GM18951 (cell line): ENCODE measurements around the gene ARFGEF3.

ENCODE experiments used
- POLR2A ChIP-seq: IDR thresholded peaks from 4 replicates; pipeline ENCODE4 v1.6.1; 2011; ENCODE audit warnings: mild to moderate bottlenecking; ENCODE audit not compliant: insufficient read length, insufficient read depth; ENCODE audit errors: extremely low read depth
- in situ Hi-C: fragments of 300-500 bp; cut with MboI; formaldehyde crosslinking; loops from one replicate; pipeline ENCODE4 v1.12.0; 2022; ENCODE audit warnings: low sequenced_read_pairs, mixed read lengths, inconsistent platforms; ENCODE audit not compliant: unreplicated experiment

Gene ARFGEF3

GRCh38 chr6:138229072-138229471 lies 67.3 kb downstream of the ARFGEF3 start:
- in situ Hi-C loops = no loop called here
- TF ChIP-seq POLR2A = no peak

- TF ChIP-seq POLR2A = no peak
- in situ Hi-C loops = no loop called here
Measured at GRCh38 chr6:138229663-138230179, 68.0 kb downstream of the ARFGEF3 start.

DNA sequence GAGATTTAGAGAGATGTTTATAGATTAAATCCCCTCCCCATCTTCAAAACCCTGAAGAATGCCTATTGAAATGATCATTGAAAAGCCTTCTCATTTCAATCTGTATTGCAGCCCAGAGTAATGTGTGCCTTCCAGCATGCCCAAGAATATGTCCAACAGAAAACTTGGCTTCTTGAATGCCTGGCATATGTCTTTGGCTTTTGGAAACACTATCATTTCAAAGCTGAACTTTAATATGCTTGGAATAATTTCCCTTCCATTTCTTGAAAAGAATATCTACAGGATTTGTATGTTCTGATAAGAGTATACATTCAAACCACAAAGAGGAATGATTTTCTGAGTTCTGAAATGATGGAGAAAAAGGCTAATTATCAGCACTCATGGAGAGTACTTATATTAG lies 68.5 kb downstream of the ARFGEF3 start:
- no peak for TF ChIP-seq POLR2A
- in situ Hi-C loops = no loop called here

- in situ Hi-C loops = no loop called here
Measured at GRCh38 chr6:138230759-138231380, 69.1 kb downstream of the ARFGEF3 start.

DNA sequence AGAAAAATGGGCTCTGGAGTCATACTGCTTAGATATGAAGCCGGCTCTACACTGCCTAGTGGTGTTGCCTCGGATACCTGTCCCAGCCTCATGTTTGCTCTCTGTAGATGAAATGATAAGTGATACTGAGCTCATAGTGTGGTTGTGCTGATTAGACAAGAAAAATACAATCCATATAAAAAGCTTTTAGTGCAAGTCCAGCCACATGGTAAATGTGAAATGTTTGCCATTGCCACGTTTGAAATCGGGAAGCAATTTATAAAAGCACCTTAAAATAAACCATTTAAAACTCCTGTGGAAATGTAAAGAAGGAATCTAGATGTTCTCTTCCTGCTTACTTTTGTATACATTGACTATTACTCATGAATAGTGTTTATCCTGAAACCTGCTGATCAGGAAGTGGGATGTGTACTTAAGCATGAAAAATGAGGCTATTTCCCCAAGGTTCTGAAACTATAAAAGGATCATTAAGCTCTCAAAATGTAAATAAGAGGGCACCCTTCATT lies 69.7 kb downstream of the ARFGEF3 start:
- TF ChIP-seq POLR2A = no peak

More at GRCh38 chr6:138230759-138231380, 69.1 kb downstream of the ARFGEF3 start:
- no peak for TF ChIP-seq POLR2A

DNA sequence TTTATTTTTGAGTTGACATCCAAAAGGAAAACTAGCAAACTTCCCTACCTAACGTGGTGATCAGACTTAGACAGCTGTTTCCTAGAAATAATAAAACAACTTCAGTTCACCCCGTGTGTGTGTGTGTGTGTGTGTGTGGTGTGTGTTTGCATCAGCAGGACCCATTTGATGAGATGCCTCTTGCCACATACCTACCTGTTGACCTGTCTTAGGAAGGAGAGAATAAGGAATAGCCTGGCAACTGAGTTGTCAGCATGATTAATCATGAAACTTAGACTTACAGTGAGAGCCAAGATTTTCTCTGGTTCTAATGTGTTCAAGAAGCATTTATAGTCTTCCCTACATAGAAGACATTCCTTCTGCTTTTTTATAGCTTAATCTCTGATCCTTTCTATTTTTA lies 72.6 kb downstream of the ARFGEF3 start:
- TF ChIP-seq POLR2A = no peak
- in situ Hi-C loops = no loop called here

More for the DNA sequence above, 69.7 kb downstream of the ARFGEF3 start:
- in situ Hi-C loops = no loop called here

GRCh38 chr6:138235205-138235604 lies 73.5 kb downstream of the ARFGEF3 start:
- no peak for TF ChIP-seq POLR2A
- in situ Hi-C loops = no loop called here

GRCh38 chr6:138235693-138236092 lies 74.0 kb downstream of the ARFGEF3 start:
- in situ Hi-C loops = no loop called here
- no peak for TF ChIP-seq POLR2A

GRCh38 chr6:138237463-138237862 lies 75.7 kb downstream of the ARFGEF3 start:
- TF ChIP-seq POLR2A = no peak
- in situ Hi-C loops = no loop called here

DNA sequence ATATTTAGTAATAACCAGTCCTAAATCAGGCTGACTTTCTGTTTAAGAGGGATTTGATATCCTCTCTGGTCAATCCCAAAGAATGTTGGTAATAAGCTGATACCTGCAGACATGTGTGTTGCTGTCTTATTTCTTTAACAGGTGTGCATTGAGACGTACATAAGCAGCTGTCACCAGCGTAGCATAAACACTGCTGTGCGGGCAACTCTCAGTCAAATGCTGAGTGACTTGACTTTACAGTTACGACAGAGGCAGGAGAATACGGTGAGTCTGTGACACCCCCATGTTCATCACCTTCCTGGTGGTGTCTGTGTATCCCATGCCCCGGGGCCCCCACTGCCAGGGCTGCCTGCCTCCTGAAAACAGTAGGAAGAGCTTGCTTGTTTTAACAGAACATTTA lies 76.6 kb downstream of the ARFGEF3 start:
- in situ Hi-C loops = no loop called here
- TF ChIP-seq POLR2A = no peak

DNA sequence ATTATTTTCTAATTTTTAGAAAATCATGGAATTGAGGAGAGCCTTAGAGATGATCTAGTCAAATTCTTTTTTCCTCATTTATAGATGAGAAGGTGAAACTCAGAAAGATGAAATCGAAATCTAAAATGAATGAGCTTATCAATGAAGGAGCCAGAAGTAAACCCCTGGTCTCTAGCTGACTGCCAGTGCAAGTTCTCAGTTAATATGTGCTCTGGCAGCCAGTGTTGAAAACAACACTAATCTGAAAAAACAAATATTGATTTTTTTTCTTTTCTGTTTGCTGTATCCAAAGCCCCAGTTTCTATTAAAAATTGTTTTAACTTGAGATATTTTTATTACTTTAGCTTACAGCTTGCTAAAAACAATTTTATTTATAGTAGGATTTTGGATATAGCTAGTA lies 78.0 kb downstream of the ARFGEF3 start:
- TF ChIP-seq POLR2A = no peak
- in situ Hi-C loops = loop anchor here (10.0 kb wide), 1 partner anchor 145 kb away; no protein-coding TSS in a partner anchor

- in situ Hi-C loops = loop anchor here (10.0 kb wide), 1 partner anchor 144 kb away; no protein-coding TSS in a partner anchor
- TF ChIP-seq POLR2A = no peak
Measured at GRCh38 chr6:138240476-138241245, 78.9 kb downstream of the ARFGEF3 start.

GRCh38 chr6:138241381-138241780 lies 79.6 kb downstream of the ARFGEF3 start:
- in situ Hi-C loops = loop anchor here (10.0 kb wide), 1 partner anchor 143 kb away; no protein-coding TSS in a partner anchor
- TF ChIP-seq POLR2A = no peak

- in situ Hi-C loops = loop anchor here (10.0 kb wide), 1 partner anchor 143 kb away; no protein-coding TSS in a partner anchor
- no peak for TF ChIP-seq POLR2A
Measured at GRCh38 chr6:138241934-138242333, 80.2 kb downstream of the ARFGEF3 start.
